Thyroid gland (tissue), 4 donors: ENCODE results near the gene SLC66A3. TPM values are rescaled to one million over a fixed set of nuclear protein-coding genes. Genes with fewer than 3 reads are reported as not detected.
"Not testable (repeated sequence)": the region's sequence is repeated elsewhere in the genome, so short reads cannot be mapped to it uniquely, and the experiment has no call there.

Experiments
- DNase-seq, 2 donors: peaks; one replicate each; pipeline ENCODE4 v3.0.0-alpha.2; 2019
- H3K27ac ChIP-seq, 3 donors: fragments of 200-600 bp; sonication (generic); 1 replicate in 2 of 3; 2 replicates in 1 of 3; pipeline ENCODE4 v1.5.1; 2016 to 2019; ENCODE audit warnings: mild to moderate bottlenecking in 1 of 3, moderate library complexity in 1 of 3
- H3K27me3 ChIP-seq: fragments of 200-600 bp; sonication (generic); one replicate; pipeline ENCODE4 v1.5.1; 2019
- H3K36me3 ChIP-seq, 2 donors: fragments of 200-600 bp; sonication (generic); one replicate each; pipeline ENCODE4 v1.5.1; 2016 to 2019
- H3K4me1 ChIP-seq, 2 donors: fragments of 200-600 bp; sonication (generic); one replicate each; pipeline ENCODE4 v1.5.1; 2017 to 2019
- H3K4me3 ChIP-seq, 3 donors: fragments of 200-600 bp; sonication (generic); replicated peaks in 1 of 3; 1 replicate in 2 of 3; 2 replicates in 1 of 3; pipeline ENCODE4 v1.5.1; 2016; ENCODE audit warnings: mild to moderate bottlenecking in 1 of 3
- H3K9me3 ChIP-seq: fragments of 200-600 bp; sonication (generic); one replicate; pipeline ENCODE4 v1.5.1; 2017
- POLR2A ChIP-seq, 2 donors: fragments of 450-650 bp; IDR thresholded peaks; one replicate each; pipeline ENCODE4 v1.6.1; 2017; ENCODE audit warnings: antibody characterized with exemption in 2 of 2, mild to moderate bottlenecking in 2 of 2, moderate library complexity in 1 of 2
- WGBS, 2 donors: methylation state at CpG; one replicate each; pipeline ENCODE4 v1.1.5; 2017; 5-methylcytosine and 5-hydroxymethylcytosine counted together
- intact Hi-C: fragments of 100-400 bp; cut with DNase I; formaldehyde crosslinking; loops from one replicate; pipeline ENCODE4 v1.15.1; 2023
- total RNA-seq, 4 donors: library from RNA; depleted of rRNA; stranded (reverse); fragments of >200 nt; gene quantifications; one replicate each; pipeline ENCODE4 v1.2.3, GENCODE V29; 2016
- TF ChIP-seq, protein P1 (sequence below), 6 experiments: fragments of 200-600 bp in 3 of 6; fragments of 450-650 bp in 3 of 6; sonication (generic) in 3 of 6; IDR thresholded peaks; one replicate each; pipeline ENCODE4 v1.5.1; 2016 to 2019; ENCODE audit warnings: antibody characterized with exemption in 6 of 6, mild to moderate bottlenecking in 2 of 6, inconsistent platforms in 1 of 6, moderate library complexity in 1 of 6

Gene SLC66A3
- total RNA-seq, 4 donors from 2014 or later = 30.8 to 68.7 (median 43.2) TPM

DNA sequence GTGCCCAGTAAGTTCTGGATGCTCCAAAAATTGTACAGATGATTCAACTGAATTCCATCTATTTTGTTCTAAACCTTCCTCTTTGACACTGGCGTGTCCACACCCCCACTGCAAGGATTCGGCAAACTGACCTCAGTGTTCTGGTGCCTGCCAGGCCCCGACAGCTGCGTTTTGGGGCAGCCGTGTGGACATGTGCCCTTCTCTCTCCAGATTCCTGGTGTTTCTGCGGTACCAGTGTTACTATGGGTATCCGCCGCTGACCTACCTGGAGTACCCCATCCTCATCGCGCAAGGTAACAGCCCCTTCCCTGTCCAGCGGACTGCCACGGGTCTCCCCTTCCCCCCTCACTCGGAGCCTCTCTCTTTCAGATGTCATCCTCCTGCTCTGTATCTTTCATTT, 5.0 kb downstream of the SLC66A3 start:
- no peaks in the 10 kb centered on the region for H3K9me3 ChIP-seq
- WGBS, 2 donors = 91 to 93% methylated on average over 13 of the region's 13 CpGs
- intact Hi-C loops = no loop called here

DNA sequence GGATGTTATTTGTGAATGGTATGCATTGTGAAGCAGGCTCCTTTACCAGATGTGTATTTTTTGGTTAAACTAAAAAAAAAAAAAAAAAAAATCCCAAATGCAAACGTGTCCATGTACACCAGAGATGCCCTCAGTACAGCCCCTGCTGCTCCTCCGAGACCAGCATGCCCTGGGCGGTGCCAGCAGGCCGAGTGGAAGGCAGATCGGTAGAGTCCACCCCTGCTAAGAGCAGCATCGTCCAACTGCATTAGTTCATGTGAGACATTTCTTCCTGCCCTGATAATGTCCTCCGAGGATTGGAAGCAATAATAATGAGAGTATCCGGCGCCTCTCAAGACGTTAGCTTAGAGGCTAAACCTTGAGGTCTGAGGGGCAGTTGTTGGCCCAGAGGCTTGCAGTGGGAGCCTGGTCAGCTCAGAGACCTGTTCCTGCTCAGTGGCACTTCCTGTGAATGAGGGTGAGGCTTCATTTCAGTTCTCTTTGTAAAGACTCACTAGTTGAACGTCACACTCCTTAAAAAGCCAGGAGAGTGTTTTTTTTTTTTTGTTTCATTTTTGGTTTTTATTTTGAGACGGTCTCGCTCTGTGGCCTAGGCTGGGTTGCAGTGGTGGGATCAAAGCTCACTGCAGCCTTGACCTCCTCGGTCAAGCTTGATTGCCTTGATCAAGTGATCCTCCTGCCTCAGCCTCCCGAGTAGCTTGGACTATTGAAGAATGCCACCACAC, 5.6 kb downstream of the SLC66A3 start:
- intact Hi-C loops = no loop called here
- WGBS, 2 donors = 89% methylated on average over 15 of the region's 15 CpGs
- H3K36me3 ChIP-seq = no peaks in the 10 kb centered on the region
- H3K27ac ChIP-seq = no peak overlapping the region
- no peak for DNase-seq
- H3K27me3 ChIP-seq = no peaks in the 10 kb centered on the region
- peaks cover 2 to 7% of the 10 kb centered on the region in 2 donors for H3K4me1 ChIP-seq
- no peak for TF ChIP-seq POLR2A (IDR thresholded peaks at IDR 0.05)
- H3K4me3 ChIP-seq = no peak overlapping the region
- no peaks in the 10 kb centered on the region for H3K9me3 ChIP-seq

More for the DNA sequence above, 5.0 kb downstream of the SLC66A3 start:
- H3K4me3 ChIP-seq = no peak overlapping the region
- peaks cover 5 to 9% of the 10 kb centered on the region in 2 donors for H3K4me1 ChIP-seq
- H3K36me3 ChIP-seq = no peaks in the 10 kb centered on the region
- no peak for DNase-seq
- no peak overlapping the region for H3K27ac ChIP-seq
- TF ChIP-seq, protein P1, sequence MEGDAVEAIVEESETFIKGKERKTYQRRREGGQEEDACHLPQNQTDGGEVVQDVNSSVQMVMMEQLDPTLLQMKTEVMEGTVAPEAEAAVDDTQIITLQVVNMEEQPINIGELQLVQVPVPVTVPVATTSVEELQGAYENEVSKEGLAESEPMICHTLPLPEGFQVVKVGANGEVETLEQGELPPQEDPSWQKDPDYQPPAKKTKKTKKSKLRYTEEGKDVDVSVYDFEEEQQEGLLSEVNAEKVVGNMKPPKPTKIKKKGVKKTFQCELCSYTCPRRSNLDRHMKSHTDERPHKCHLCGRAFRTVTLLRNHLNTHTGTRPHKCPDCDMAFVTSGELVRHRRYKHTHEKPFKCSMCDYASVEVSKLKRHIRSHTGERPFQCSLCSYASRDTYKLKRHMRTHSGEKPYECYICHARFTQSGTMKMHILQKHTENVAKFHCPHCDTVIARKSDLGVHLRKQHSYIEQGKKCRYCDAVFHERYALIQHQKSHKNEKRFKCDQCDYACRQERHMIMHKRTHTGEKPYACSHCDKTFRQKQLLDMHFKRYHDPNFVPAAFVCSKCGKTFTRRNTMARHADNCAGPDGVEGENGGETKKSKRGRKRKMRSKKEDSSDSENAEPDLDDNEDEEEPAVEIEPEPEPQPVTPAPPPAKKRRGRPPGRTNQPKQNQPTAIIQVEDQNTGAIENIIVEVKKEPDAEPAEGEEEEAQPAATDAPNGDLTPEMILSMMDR (IDR thresholded peaks at IDR 0.05) = no peak
- H3K27me3 ChIP-seq = no peaks in the 10 kb centered on the region

DNA sequence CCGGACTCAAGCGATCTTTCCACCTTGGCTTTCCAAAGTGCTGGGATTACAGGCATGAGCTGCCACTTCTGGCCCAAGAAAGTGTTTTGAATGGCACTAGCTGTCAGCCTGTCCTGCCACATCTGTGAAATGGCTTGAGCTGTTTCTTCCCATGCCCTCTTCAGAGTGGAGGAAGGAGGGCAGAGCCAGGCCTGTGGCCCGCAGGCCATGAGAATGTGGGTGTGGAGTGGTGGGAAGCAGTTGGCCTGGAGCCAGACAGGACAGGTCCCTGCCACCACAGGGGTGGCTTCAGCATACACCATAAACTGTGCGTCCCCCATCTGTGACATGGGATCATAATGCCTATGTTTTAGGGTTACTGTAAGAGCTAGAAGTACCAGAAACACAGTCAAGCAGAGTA, 6.5 kb downstream of the SLC66A3 start:
- Histone ChIP-seq H3K4me3 (no peak overlapping the region), H3K4me1 (no peaks in the 10 kb centered on the region), H3K27ac (no peak overlapping the region), H3K27me3 (no peaks in the 10 kb centered on the region), H3K9me3 (no peaks in the 10 kb centered on the region), H3K36me3 (no peaks in the 10 kb centered on the region)
- DNase-seq = no peak
- 100% methylated on average over 4 of the region's 4 CpGs for WGBS, 2 donors
- TF ChIP-seq, protein P1 (IDR thresholded peaks at IDR 0.05) = no peak
- no peak for TF ChIP-seq POLR2A (IDR thresholded peaks at IDR 0.05)
- intact Hi-C loops = no loop called here

DNA sequence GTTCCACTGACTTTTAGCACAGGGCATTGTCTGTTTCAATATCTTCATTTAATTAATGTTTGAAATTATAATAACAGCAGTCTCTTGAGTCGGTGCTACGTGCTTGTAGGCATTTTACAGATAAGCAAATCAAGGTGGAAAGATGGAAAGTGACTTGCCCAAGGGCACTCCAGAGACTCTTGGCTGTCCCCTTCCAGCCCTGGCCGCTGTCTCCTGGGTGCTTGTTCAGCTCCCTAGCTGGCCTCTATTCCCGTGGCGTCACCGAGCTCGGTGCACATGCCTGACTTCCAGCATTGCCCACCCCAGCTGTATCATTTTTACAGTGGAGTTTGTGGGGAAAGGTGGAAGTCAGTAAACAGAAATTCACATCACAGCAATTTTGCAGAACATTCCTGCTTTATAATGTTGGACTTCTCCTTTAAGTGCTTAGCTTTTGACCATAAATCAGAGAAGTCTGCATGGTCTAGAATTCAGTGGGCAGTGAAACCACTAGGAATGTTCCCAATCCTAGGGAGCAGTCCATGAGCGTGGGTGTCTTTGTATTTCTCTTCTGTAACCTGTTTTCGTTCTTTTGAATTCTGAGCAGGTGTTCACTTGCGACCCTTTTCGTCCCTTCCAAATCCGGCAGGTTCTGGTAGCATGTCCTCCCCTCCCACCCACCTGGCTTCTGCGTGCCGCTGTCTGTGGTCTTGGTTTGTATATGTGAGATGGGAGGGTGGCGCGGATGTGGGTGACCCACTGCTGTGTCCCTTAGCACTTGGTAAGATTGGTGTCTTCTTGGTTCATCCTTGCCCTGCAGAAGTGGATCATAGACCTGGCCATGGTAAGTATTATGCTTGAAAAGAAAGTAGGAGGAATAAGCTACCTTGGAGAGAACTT, 8.4 kb downstream of the SLC66A3 start:
- Histone ChIP-seq H3K9me3 (no peaks in the 10 kb centered on the region), H3K36me3 (no peaks in the 10 kb centered on the region), H3K4me3 (no peak overlapping the region), H3K4me1 (no peaks in the 10 kb centered on the region), H3K27me3 (no peaks in the 10 kb centered on the region), H3K27ac (no peak overlapping the region)
- TF ChIP-seq, protein P1 (IDR thresholded peaks at IDR 0.05) = no peak
- TF ChIP-seq POLR2A (IDR thresholded peaks at IDR 0.05) = no peak
- 91 to 92% methylated on average over 16 of the region's 16 CpGs for WGBS, 2 donors
- DNase-seq = no peak
- intact Hi-C loops = no loop called here

DNA sequence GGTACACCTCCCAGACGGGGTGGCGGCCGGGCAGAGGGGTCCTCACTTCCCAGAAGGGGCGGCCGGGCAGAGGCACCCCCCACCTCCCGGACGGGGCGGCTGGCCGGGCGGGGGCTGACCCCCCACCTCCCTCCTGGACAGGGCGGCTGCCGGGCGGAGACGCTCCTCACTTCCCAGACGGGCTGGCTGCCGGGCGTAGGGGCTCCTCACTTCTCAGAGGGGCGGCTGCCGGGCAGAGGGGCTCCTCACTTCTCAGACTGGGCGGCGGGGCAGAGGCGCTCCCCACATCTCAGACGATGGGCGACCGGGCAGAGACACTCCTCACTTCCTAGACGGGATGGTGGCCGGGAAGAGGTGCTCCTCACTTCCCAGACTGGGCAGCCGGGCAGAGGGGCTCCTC, 9.8 kb downstream of the SLC66A3 start:
- intact Hi-C loops, H3K4me3 ChIP-seq, H3K36me3 ChIP-seq, H3K27me3 ChIP-seq, H3K4me1 ChIP-seq, H3K9me3 ChIP-seq, H3K27ac ChIP-seq, DNase-seq: not testable (repeated sequence)
- 90 to 96% methylated on average over 5 to 10 of the region's 28 CpGs for WGBS, 2 donors

DNA sequence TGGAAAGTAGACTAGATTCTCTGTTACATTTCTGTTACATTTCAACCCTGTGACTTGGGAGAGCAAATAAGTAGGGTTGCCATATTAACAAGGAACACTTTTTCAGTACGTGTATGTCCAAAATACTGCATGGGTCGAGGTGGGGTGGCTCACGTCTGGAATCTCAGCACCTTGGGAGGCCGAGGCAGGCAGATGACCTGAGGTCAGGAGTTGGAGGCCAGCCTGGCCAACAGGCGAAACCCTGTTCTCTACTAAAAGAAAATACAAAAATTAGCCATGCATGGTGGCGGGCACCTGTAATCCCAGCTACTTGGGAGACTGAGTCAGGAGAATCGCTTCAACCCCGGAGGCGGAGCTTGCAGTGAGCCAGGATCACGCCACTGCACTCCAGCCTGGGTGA, 11.2 kb downstream of the SLC66A3 start:
- intact Hi-C loops = no loop called here
- no peaks in the 10 kb centered on the region for H3K9me3 ChIP-seq
- no peaks in the 10 kb centered on the region for H3K4me1 ChIP-seq
- no peak for DNase-seq
- no peaks in the 10 kb centered on the region for H3K36me3 ChIP-seq
- WGBS, 2 donors = 90% methylated on average over 10 of the region's 10 CpGs
- TF ChIP-seq, protein P1 (IDR thresholded peaks at IDR 0.05) = no peak
- no peak for TF ChIP-seq POLR2A (IDR thresholded peaks at IDR 0.05)
- H3K4me3 ChIP-seq = no peak overlapping the region
- no peaks in the 10 kb centered on the region for H3K27me3 ChIP-seq
- no peak overlapping the region for H3K27ac ChIP-seq
